ENCODE data around the gene DNAH1.
"Not testable (repeated sequence)": the region's sequence is repeated elsewhere in the genome, so short reads cannot be mapped to it uniquely, and the experiment has no call there.

- not testable (repeated sequence) for TF ChIP-seq EZH2phosphoT487 (IDR thresholded peaks at IDR 0.05; ENCODE audit: insufficient read depth, low read depth); EZH2 (IDR thresholded peaks at IDR 0.05; ENCODE audit: insufficient read depth, poor library complexity, severe bottlenecking)
Observed at GRCh38 chr3:52284051-52284450, 32.1 kb upstream of the DNAH1 start.
